GM13977 (cell line): Measurements from ENCODE around the gene CYLD.
A peak's percentile ranks its signal among the peaks of the same experiment; 100 is the strongest.

Source experiments
- DNase-seq: peaks from one replicate; pipeline ENCODE4 v3.0.0; 2012; ENCODE audit warnings: low spot score
- CTCF ChIP-seq: IDR thresholded peaks from 2 replicates; pipeline ENCODE4 v1.5.1; 2012; ENCODE audit warnings: mild to moderate bottlenecking, control low read depth; ENCODE audit not compliant: insufficient read depth; ENCODE audit errors: extremely low read depth, missing control alignments
- in situ Hi-C: fragments of 300-500 bp; cut with MboI; formaldehyde crosslinking; loops from one replicate; pipeline ENCODE4 v1.12.0; 2022; ENCODE audit warnings: low sequenced_read_pairs, low pct_unique_long_range_greater_than_20kb, mixed read lengths, inconsistent platforms; ENCODE audit not compliant: unreplicated experiment

The CYLD gene

DNA sequence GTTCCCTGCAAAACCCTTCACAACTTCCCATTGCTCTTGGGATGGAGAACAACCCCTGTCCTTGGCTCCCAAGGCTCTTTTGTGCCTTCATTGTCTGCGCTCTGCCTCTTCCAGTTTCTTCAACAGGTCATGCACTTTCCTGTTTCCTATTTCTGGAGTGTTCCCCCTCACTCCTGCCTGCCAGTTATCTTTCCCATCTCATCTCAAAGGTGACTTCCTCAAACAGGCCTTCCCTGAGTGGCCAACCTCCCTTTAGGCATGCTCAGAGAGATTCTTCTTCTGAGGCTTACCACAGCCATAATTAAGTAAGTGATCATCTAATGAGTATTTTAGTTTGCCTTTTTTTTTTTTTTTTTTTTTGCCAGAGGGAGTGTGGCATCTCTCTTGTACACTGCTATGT is 2.9 kb upstream of the CYLD start:
- DNase-seq: no peak
- in situ Hi-C loops: no loop called here
- no peak for TF ChIP-seq CTCF

- in situ Hi-C loops: loop anchor here (10.0 kb wide), 1 partner anchor 66 kb away; no protein-coding TSS in a partner anchor
- no peak for DNase-seq
- TF ChIP-seq CTCF: no peak
Measured at GRCh38 chr16:50740736-50741135, 1.1 kb upstream of the CYLD start.

GRCh38 chr16:50741225-50741780 is 583 bp upstream of the CYLD start:
- no peak for DNase-seq
- in situ Hi-C loops: loop anchor here (10.0 kb wide), 1 partner anchor 67 kb away; no protein-coding TSS in a partner anchor
- no peak for TF ChIP-seq CTCF

DNA sequence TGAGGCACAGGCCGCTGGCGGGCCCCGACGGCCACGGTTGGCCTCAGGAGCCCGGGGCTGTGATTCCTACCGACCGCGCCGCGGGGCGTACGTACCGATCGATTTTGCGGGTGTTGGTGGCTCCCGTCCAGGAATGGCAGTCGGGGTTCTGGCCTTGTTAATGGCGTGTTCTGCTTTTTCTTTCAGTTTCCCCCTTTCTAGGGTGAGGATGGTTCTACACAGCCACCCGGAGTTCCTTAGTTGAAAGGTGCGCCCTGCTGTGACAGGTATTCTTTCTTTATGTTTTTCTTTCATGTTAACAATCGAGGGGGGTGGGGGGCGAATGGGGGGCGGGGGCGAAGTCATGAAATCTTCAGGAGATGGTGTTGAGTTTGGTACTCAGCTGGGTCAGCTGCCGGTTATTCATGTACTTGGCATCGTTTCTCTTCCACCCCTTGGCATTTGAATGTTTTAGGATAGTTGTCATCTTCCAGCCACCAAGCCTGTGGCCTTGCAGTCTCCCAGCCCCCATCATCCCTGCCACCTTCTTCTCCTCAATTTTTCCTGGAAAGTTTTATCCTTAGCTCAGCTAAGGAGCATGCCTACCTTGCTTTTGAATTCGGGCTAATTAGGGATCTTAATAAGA is 802 bp downstream of the CYLD start:
- DNase-seq: peak; percentile 64
- in situ Hi-C loops: loop anchor here (10.0 kb wide), 1 partner anchor 68 kb away; no protein-coding TSS in a partner anchor
- no peak for TF ChIP-seq CTCF

DNA sequence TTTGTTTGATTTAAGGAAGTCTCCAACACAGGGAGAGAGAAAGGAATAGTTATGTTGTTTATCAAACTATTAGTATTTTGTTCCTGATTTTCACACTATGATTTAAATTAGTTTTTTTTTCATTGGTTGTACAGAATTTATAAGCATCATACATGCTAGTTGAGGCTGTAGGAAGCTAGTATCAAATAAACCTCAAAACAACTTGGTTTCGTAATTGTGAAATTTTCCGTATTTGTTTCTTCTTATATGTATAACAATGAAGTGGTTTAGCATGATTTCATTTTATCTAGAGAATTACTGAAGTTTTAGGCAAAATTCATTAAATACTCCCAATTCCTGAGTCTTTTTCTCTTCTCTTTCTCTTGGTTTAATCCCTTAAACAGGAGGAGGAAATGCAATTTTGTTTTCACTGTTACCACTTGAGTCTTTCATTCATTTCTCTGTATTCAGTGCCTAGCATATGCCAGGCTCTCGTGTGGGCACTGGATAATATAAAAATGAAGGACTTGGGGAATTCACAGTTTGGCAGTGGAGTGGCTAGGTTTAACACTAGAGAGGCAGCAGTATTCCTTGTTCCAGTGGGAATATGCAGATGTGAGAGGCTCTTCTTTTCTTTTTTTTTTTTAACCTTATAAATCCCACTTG is 1.8 kb downstream of the CYLD start:
- DNase-seq: no peak
- in situ Hi-C loops: loop anchor here (10.0 kb wide), 1 partner anchor 69 kb away; no protein-coding TSS in a partner anchor
- no peak for TF ChIP-seq CTCF

DNA sequence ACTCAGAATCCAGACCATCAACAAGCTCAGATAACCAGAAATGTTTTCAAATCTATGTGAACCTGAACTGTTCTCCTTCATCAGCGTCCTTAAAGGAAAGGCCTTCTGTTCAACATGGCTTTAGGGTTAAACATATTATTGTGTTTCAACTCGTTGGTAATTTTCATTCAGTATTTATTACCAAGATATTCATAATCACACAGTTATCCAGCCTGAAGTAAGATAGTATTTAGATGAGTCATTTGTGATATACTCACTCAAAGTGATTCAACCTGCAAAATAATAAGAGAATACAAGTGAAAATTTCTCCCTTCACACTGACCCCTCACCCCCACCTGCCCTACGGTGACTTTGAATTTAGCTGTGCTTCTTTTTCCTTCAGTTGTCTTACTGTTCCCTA is 3.0 kb downstream of the CYLD start:
- in situ Hi-C loops: loop anchor here (10.0 kb wide), 1 partner anchor 70 kb away; no protein-coding TSS in a partner anchor
- DNase-seq: no peak
- TF ChIP-seq CTCF: no peak
